Measurements from ENCODE around the gene COL6A2. TPM values are rescaled to one million over a fixed set of nuclear protein-coding genes. Genes with fewer than 3 reads are reported as not detected.

The COL6A2 gene
- polyA plus RNA-seq, 3 donors = 0.01 TPM; not detected in 2

GRCh38 chr21:46119637-46120271 is 21.8 kb downstream of the COL6A2 start:
- peaks cover 2 to 3% (median 2%) of the 10 kb centered on the region in 3 donors for H3K27me3 Mint-ChIP-seq (ENCODE audit: low read depth in 3 of 3)
- H3K27ac Mint-ChIP-seq = no peak overlapping the region
- TF ChIP-seq CTCF (IDR thresholded peaks at IDR 0.05) = no peak
- Histone ChIP-seq H2AFZ (ENCODE audit: insufficient read depth, low read depth, low read length, poor library complexity, severe bottlenecking) (no peak overlapping the region), H4K20me1 (ENCODE audit: insufficient read depth, low read length) (no peaks in the 10 kb centered on the region), H3K27me3 (ENCODE audit: control insufficient read depth in 2 of 2, insufficient read depth in 2 of 2, low read length in 2 of 2) (no peaks in the 10 kb centered on the region), H3K4me2 (replicated peaks; ENCODE audit: extremely low read depth, low read length, poor library complexity, severe bottlenecking) (no peak overlapping the region), H3K27ac (ENCODE audit: low read depth in 1 of 2, low read length in 2 of 2) (no peak overlapping the region), H3K36me3 (replicated peaks in 1 of 2; ENCODE audit: control insufficient read depth in 1 of 2, insufficient read depth in 2 of 2, low read length in 2 of 2) (no peaks in the 10 kb centered on the region), H3K9me3 (replicated peaks in 1 of 2; ENCODE audit: control insufficient read depth in 1 of 2, insufficient read depth in 1 of 2, low read length in 2 of 2) (peaks cover 4 to 16% of the 10 kb centered on the region in 2 donors), H3K9ac (ENCODE audit: insufficient read depth, low read length, poor library complexity, severe bottlenecking) (no peak overlapping the region), H3K4me1 (ENCODE audit: control insufficient read depth in 1 of 2, insufficient read depth in 2 of 2, low read length in 2 of 2) (no peaks in the 10 kb centered on the region), H3K79me2 (ENCODE audit: insufficient read depth, low read length) (no peaks in the 10 kb centered on the region), H3K4me3 (replicated peaks in 1 of 3; ENCODE audit: low read depth in 2 of 3, low read length in 3 of 3) (no peak overlapping the region)
- H3K4me3 Mint-ChIP-seq = no peak overlapping the region
- no peaks in the 10 kb centered on the region for H3K4me1 Mint-ChIP-seq
- H3K36me3 Mint-ChIP-seq = no peaks in the 10 kb centered on the region
- intact Hi-C loops (cut with micrococcal nuclease) = no loop called here
- DNase-seq = no peak
- 85% methylated on average over 6 of the region's 14 CpGs for WGBS (ENCODE audit: insufficient coverage)
- H3K9me3 Mint-ChIP-seq = peaks cover 0 to 13% (median 7%) of the 10 kb centered on the region in 7 donors

GRCh38 chr21:46120301-46121285 is 22.7 kb downstream of the COL6A2 start:
- no peak overlapping the region for H2AFZ ChIP-seq (ENCODE audit: insufficient read depth, low read depth, low read length, poor library complexity, severe bottlenecking)
- no peaks in the 10 kb centered on the region for H4K20me1 ChIP-seq (ENCODE audit: insufficient read depth, low read length)
- no peak overlapping the region for H3K27ac ChIP-seq (ENCODE audit: low read depth in 1 of 2, low read length in 2 of 2)
- DNase-seq = no peak
- no peak overlapping the region for H3K4me3 ChIP-seq (replicated peaks in 1 of 3; ENCODE audit: low read depth in 2 of 3, low read length in 3 of 3)
- H3K4me2 ChIP-seq (replicated peaks; ENCODE audit: extremely low read depth, low read length, poor library complexity, severe bottlenecking) = no peak overlapping the region
- intact Hi-C loops (cut with micrococcal nuclease) = no loop called here
- TF ChIP-seq CTCF (IDR thresholded peaks at IDR 0.05) = no peak
- no peaks in the 10 kb centered on the region for H3K27me3 ChIP-seq (ENCODE audit: control insufficient read depth in 2 of 2, insufficient read depth in 2 of 2, low read length in 2 of 2)
- no peak overlapping the region for H3K9ac ChIP-seq (ENCODE audit: insufficient read depth, low read length, poor library complexity, severe bottlenecking)
- H3K27ac Mint-ChIP-seq = no peak overlapping the region
- no peaks in the 10 kb centered on the region for H3K36me3 Mint-ChIP-seq
- no peaks in the 10 kb centered on the region for H3K4me1 Mint-ChIP-seq
- no peak overlapping the region for H3K4me3 Mint-ChIP-seq
- WGBS (ENCODE audit: insufficient coverage) = 81% methylated on average over 15 of the region's 26 CpGs
- no peaks in the 10 kb centered on the region for H3K4me1 ChIP-seq (ENCODE audit: control insufficient read depth in 1 of 2, insufficient read depth in 2 of 2, low read length in 2 of 2)
- H3K9me3 Mint-ChIP-seq = peaks cover 0 to 10% (median 3%) of the 10 kb centered on the region in 7 donors
- no peaks in the 10 kb centered on the region for H3K79me2 ChIP-seq (ENCODE audit: insufficient read depth, low read length)
- H3K9me3 ChIP-seq (replicated peaks in 1 of 2; ENCODE audit: control insufficient read depth in 1 of 2, insufficient read depth in 1 of 2, low read length in 2 of 2) = peaks cover 0 to 8% of the 10 kb centered on the region in 2 donors
- H3K36me3 ChIP-seq (replicated peaks in 1 of 2; ENCODE audit: control insufficient read depth in 1 of 2, insufficient read depth in 2 of 2, low read length in 2 of 2) = no peaks in the 10 kb centered on the region
- H3K27me3 Mint-ChIP-seq (ENCODE audit: low read depth in 3 of 3) = peaks cover 2 to 3% (median 2%) of the 10 kb centered on the region in 3 donors

Measured in CD14-positive monocyte (primary cell).